Measurements from ENCODE around the gene CYP26A1. TPM values are rescaled to one million over a fixed set of nuclear protein-coding genes. Genes with fewer than 3 reads are reported as not detected.

The CYP26A1 gene
- total RNA-seq, 1 experiment from 2014 or later: 1.5 TPM

DNA sequence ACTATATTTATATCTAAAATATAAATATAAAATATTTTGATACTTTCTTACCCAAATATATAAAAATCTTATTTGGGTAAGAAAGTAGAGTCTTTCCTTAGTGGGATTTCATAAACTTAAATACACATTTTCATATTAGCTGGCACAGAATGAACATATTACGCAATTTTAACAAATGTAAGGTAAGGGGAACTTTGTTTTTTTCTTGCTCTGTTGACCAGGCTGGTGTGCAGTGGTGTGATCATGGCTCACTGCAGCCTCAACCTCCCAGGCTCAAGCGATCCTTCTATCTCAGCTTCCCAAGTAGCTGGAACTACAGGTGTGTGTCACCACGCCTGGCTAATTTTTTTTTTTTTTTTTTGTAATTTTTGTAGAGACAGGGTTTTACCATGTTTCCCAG is 18.3 kb downstream of the CYP26A1 start:
- no peak for TF ChIP-seq SIN3A (IDR thresholded peaks at IDR 0.05; ENCODE audit: borderline replicate concordance, insufficient read depth, low read depth, low read length)
- no peak for TF ChIP-seq REST (IDR thresholded peaks at IDR 0.05; ENCODE audit: insufficient read depth in 1 of 2, low read depth in 2 of 2, low read length in 1 of 2)
- TF ChIP-seq, protein P1, sequence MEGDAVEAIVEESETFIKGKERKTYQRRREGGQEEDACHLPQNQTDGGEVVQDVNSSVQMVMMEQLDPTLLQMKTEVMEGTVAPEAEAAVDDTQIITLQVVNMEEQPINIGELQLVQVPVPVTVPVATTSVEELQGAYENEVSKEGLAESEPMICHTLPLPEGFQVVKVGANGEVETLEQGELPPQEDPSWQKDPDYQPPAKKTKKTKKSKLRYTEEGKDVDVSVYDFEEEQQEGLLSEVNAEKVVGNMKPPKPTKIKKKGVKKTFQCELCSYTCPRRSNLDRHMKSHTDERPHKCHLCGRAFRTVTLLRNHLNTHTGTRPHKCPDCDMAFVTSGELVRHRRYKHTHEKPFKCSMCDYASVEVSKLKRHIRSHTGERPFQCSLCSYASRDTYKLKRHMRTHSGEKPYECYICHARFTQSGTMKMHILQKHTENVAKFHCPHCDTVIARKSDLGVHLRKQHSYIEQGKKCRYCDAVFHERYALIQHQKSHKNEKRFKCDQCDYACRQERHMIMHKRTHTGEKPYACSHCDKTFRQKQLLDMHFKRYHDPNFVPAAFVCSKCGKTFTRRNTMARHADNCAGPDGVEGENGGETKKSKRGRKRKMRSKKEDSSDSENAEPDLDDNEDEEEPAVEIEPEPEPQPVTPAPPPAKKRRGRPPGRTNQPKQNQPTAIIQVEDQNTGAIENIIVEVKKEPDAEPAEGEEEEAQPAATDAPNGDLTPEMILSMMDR (IDR thresholded peaks at IDR 0.05): no peak
- no peak for TF ChIP-seq TCF7L2 (IDR thresholded peaks at IDR 0.05; ENCODE audit: low read depth, low read length)
- TF ChIP-seq POLR2AphosphoS5 (IDR thresholded peaks at IDR 0.05; ENCODE audit: low read depth, low read length): no peak
- no TSS peak for BruUV-seq (replicated peaks)
- intact Hi-C loops (cut with micrococcal nuclease; ENCODE audit: unreplicated experiment) (no loop called here), in situ Hi-C loops (cut with HindIII; ENCODE audit: low pct_unique_long_range_greater_than_20kb, low sequenced_read_pairs) (no loop called here)
- DNase-seq (ENCODE audit: low read depth, low spot score) (no peak), ATAC-seq (no peak)
- no peak overlapping the region for H3K27ac ChIP-seq (ENCODE audit: low read length)
- no peaks in the 10 kb centered on the region for H3K4me1 ChIP-seq (ENCODE audit: control insufficient read depth, insufficient read depth, low read length)
- no peaks in the 10 kb centered on the region for H3K36me3 ChIP-seq (ENCODE audit: control insufficient read depth, insufficient read depth, low read length)
- ChIA-PET POLR2A (no interaction called here), CTCF (interaction anchor here (0.6 kb wide), 1 partner anchor 558 kb away, joined by 3 read pairs; no protein-coding TSS in a partner anchor)
- no peak overlapping the region for H3K4me3 ChIP-seq (ENCODE audit: low read depth in 2 of 2, low read length in 2 of 2)
- H3K27me3 ChIP-seq (ENCODE audit: control insufficient read depth, insufficient read depth, low read length): no peaks in the 10 kb centered on the region
- H3K9me3 ChIP-seq (ENCODE audit: control insufficient read depth, insufficient read depth, low read depth, low read length): no peaks in the 10 kb centered on the region

DNA sequence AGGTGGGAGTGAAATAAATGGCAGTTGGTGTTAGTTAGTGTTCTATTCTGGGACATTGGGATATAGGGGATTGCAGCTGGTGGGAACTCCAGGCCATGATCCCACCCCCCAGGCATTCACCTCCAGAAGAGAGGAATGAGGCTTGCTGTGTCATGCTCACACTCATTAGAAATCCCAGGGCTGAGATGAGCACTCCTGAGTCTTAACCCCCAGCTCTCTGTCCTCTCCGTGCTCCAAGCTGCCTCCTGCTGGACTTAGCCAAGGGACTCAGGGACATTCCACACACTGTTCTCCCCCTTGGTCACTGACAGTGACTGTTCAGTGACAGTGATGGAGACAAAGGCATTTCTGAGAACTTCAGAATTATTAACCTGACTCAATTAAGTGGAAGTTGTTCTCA is 21.5 kb downstream of the CYP26A1 start:
- Histone ChIP-seq H3K27ac (ENCODE audit: low read length) (no peak overlapping the region), H3K36me3 (ENCODE audit: control insufficient read depth, insufficient read depth, low read length) (no peaks in the 10 kb centered on the region), H3K4me3 (ENCODE audit: low read depth in 2 of 2, low read length in 2 of 2) (no peak overlapping the region), H3K4me1 (ENCODE audit: control insufficient read depth, insufficient read depth, low read length) (no peaks in the 10 kb centered on the region), H3K27me3 (ENCODE audit: control insufficient read depth, insufficient read depth, low read length) (no peaks in the 10 kb centered on the region), H3K9me3 (ENCODE audit: control insufficient read depth, insufficient read depth, low read depth, low read length) (no peaks in the 10 kb centered on the region)
- POLR2A ChIA-PET: no interaction called here
- CTCF ChIA-PET: no interaction called here
- in situ Hi-C loops (cut with HindIII; ENCODE audit: low pct_unique_long_range_greater_than_20kb, low sequenced_read_pairs): no loop called here
- intact Hi-C loops (cut with micrococcal nuclease; ENCODE audit: unreplicated experiment): no loop called here
- ATAC-seq (no peak), DNase-seq (ENCODE audit: low read depth, low spot score) (no peak)
- TF ChIP-seq POLR2AphosphoS5 (IDR thresholded peaks at IDR 0.05; ENCODE audit: low read depth, low read length) (no peak), SIN3A (IDR thresholded peaks at IDR 0.05; ENCODE audit: borderline replicate concordance, insufficient read depth, low read depth, low read length) (no peak), TCF7L2 (IDR thresholded peaks at IDR 0.05; ENCODE audit: low read depth, low read length) (no peak)
- TF ChIP-seq, protein P1 (IDR thresholded peaks at IDR 0.05): no peak
- BruUV-seq (replicated peaks): no TSS peak
